GM12875 (cell line): Measurements from ENCODE around the gene CERS5.

ENCODE experiments used
- H3K4me3 ChIP-seq: one replicate; pipeline ENCODE4 v1.5.1; 2011; ENCODE audit warnings: low read depth, low read length, control low read depth
- TF ChIP-seq, protein P1 (sequence below): IDR thresholded peaks from 2 replicates; pipeline ENCODE4 v1.5.1; 2011; ENCODE audit warnings: low read depth, mild to moderate bottlenecking, control low read depth, inconsistent platforms, low read length, moderate library complexity, borderline replicate concordance; ENCODE audit not compliant: insufficient read depth

The CERS5 gene

DNA sequence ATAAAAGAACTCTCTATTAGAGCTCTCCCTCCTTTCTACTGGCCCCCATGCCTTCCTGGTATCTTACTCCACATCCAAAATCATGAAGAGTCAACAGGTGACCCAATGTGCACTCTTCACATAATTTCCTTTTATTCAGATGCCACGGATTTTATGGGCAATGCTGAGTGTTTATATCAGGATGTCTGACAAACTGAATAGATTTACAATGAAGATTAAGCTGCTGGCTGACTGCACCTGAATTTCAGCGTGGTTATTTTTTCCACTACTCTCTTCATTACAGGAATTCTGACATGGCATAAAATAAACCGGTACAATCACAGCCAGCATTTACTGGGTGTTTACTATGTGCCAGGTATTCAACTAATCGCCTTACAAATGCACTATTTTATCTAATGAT is 29.4 kb upstream of the CERS5 start:
- H3K4me3 ChIP-seq = no peak overlapping the region
- TF ChIP-seq, protein P1, sequence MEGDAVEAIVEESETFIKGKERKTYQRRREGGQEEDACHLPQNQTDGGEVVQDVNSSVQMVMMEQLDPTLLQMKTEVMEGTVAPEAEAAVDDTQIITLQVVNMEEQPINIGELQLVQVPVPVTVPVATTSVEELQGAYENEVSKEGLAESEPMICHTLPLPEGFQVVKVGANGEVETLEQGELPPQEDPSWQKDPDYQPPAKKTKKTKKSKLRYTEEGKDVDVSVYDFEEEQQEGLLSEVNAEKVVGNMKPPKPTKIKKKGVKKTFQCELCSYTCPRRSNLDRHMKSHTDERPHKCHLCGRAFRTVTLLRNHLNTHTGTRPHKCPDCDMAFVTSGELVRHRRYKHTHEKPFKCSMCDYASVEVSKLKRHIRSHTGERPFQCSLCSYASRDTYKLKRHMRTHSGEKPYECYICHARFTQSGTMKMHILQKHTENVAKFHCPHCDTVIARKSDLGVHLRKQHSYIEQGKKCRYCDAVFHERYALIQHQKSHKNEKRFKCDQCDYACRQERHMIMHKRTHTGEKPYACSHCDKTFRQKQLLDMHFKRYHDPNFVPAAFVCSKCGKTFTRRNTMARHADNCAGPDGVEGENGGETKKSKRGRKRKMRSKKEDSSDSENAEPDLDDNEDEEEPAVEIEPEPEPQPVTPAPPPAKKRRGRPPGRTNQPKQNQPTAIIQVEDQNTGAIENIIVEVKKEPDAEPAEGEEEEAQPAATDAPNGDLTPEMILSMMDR = no peak

DNA sequence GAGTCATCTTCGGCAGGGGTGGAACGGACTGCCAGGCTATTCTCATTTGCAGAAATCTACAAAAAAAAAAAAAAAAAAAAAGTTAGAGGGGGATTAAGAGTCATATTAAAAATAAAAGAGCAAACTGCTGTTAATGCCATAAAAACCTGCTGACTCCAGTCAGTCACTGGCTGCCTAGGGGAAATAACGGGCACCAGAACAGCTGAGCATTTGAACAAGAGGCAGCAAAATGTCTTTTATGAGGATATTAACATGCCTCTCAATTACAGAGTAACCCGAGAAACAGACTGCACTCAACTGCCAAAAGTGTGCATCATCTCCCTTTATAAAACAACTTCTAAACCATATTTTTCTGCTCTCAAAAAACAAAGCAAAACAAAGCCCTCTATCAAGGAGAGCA is 28.7 kb upstream of the CERS5 start:
- H3K4me3 ChIP-seq = no peak overlapping the region
- TF ChIP-seq, protein P1 = no peak

DNA sequence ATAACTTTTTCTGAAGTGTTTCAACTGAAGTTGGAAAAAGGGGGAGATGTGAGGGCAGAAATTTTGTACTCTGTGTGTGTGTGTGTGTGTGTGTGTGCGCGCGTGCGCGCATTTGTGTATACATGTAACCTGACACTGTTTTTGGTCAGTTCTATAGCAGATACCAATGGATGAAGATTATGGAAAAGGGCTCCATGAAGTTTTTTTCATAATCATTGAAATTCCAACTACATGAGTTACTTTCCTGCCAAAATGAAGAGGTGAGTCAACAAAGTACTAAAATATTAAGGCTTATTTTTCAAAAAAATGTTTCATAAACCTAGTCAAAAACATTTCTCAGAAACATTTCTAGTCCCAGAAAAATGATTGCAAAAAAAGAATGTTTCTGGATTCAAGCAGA is 25.7 kb upstream of the CERS5 start:
- no peak overlapping the region for H3K4me3 ChIP-seq
- TF ChIP-seq, protein P1 = no peak

DNA sequence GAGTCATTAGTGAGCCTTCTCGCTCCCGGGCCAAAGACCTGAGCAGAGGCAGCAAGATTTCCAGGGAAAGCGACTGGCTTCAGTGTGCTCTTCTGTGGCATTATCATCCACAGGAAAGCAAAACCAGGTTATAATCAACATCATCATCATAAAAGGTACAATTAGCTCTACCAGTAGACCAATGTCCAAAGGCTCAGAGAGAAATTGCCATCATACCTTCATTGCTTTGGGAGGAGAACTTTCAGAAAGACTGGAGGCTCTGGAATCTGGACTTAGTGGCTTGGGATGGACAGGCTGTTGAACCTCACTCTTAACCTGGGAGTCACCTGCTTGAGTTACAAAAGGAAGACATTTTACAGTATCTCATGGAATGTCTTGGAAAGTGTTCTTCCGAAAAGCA is 25.1 kb upstream of the CERS5 start:
- TF ChIP-seq, protein P1 = no peak
- H3K4me3 ChIP-seq = no peak overlapping the region

DNA sequence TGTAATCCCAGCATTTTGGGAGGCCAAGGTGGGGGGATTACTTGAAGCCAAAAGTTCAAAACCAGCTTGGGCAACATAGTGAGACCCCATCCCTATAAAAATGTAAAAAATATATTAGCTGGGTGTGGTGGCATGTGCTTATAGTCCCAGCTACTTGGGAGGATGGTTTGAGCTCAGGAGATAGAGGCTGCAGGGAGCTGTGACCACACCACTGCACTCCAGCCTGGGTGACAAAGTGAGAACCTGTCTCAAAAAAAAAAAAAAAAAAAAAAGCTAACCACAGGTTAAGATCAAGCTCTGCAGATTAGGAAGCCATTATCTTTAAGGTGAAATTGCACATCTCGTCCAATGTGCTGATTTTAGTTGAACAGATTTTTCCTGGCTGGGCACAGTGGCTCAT is 23.7 kb upstream of the CERS5 start:
- no peak overlapping the region for H3K4me3 ChIP-seq
- TF ChIP-seq, protein P1 = no peak

DNA sequence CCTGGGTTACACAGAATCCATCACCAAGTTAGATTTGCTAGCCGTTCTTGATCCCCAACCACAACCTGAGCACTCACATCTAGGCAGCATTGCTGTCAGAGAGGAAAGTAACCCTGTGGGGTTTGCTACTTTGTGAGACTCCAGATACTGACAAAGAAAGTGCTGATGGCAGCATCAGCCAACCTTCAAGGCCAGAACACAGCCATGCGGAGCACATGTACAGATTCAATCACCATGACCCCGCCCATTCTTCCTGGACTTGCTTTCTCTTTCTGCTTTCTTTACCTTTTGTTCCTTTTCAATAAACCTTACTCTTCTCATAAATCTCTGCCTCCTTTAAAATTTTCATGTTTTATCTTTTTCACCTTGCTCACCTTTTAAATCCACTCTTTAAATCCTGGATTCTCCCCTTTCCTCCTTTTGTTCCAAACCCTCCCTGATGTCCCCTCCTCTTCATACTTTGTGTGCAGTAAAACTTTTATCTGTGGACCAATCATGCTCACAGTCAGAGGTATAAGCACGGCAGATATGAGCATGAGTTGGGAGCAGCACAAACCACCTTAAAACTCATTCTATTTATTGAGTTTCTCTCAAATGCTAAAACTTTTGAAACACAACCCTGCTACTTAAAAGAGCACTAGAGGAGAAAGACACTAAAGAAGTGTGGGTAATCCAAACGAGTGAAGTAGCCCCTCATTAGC is 21.9 kb upstream of the CERS5 start:
- TF ChIP-seq, protein P1 = no peak
- no peak overlapping the region for H3K4me3 ChIP-seq

DNA sequence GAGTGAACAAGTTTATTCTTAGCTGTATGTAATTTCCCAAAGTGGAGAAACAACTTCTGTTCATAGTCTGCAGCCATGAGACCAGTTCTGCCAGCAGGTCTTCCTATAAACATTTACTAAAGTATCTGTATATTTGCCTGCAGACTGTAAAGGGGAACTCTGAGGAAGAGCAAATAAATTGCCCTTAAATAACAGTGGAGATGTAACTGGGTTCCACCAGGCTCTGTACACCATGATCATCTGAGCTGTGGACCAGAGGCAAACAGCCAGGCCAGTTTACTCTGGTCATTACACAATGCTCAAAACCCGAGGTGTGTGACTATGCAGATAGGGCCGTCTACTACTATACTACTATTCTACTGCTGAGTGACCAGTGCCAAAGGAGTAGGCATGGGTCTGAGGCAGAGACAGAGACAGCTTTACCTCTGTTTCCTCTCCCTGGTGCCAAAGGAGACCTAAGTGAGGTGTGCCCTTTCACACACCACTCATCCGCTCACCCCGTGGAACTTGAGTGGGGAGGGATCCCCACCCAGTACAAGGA is 21.1 kb upstream of the CERS5 start:
- TF ChIP-seq, protein P1 = no peak

More for the DNA sequence above, 21.1 kb upstream of the CERS5 start:
- no peak overlapping the region for H3K4me3 ChIP-seq
